ENCODE results near the gene KPTN.
A peak's percentile ranks its signal among the peaks of the same experiment; 100 is the strongest.

KPTN gene

GRCh38 chr19:47511128-47511517 is 27.1 kb upstream of the KPTN start:
- no peak for TF ChIP-seq CTCF (IDR thresholded peaks at IDR 0.05; ENCODE audit: unreplicated experiment in 3 of 3)
- Mint-ChIP-seq H3K27me3 (ENCODE audit: low read depth) (peaks cover 5% of the 10 kb centered on the region), H3K4me1 (peaks cover 71% of the 10 kb centered on the region), H3K4me3 (peak overlapping the region; percentile 97 to 99 (median 98)), H3K36me3 (ENCODE audit: low read depth) (no peaks in the 10 kb centered on the region), H3K27ac (peak overlapping the region; percentile 83 to 95 (median 89)), H3K9me3 (no peaks in the 10 kb centered on the region)

GRCh38 chr19:47510516-47511127 is 26.6 kb upstream of the KPTN start:
- H3K27ac Mint-ChIP-seq = peak overlapping the region; percentile 35 to 95 (median 44)
- peaks cover 4% of the 10 kb centered on the region for H3K27me3 Mint-ChIP-seq (ENCODE audit: low read depth)
- no peaks in the 10 kb centered on the region for H3K9me3 Mint-ChIP-seq
- H3K36me3 Mint-ChIP-seq (ENCODE audit: low read depth) = no peaks in the 10 kb centered on the region
- H3K4me3 Mint-ChIP-seq = peak overlapping the region in 2 of 3 experiments; percentile 61 to 97
- no peak for TF ChIP-seq CTCF (IDR thresholded peaks at IDR 0.05; ENCODE audit: unreplicated experiment in 3 of 3)
- H3K4me1 Mint-ChIP-seq = peaks cover 71% of the 10 kb centered on the region

- Mint-ChIP-seq H3K36me3 (ENCODE audit: low read depth) (no peaks in the 10 kb centered on the region), H3K27ac (peak overlapping the region; percentile 35 to 44 (median 41)), H3K4me1 (peaks cover 66% of the 10 kb centered on the region)
Measured at GRCh38 chr19:47509973-47510372, 26.0 kb upstream of the KPTN start.

GRCh38 chr19:47509170-47509847 is 25.3 kb upstream of the KPTN start:
- H3K4me3 Mint-ChIP-seq = peak overlapping the region in 1 of 3 experiments; percentile 29
- no peak for TF ChIP-seq CTCF (IDR thresholded peaks at IDR 0.05; ENCODE audit: unreplicated experiment in 3 of 3)
- no peaks in the 10 kb centered on the region for H3K36me3 Mint-ChIP-seq (ENCODE audit: low read depth)
- no peaks in the 10 kb centered on the region for H3K9me3 Mint-ChIP-seq
- no peaks in the 10 kb centered on the region for H3K27me3 Mint-ChIP-seq (ENCODE audit: low read depth)
- H3K27ac Mint-ChIP-seq = peak overlapping the region in 1 of 3 experiments; percentile 58
- peaks cover 59% of the 10 kb centered on the region for H3K4me1 Mint-ChIP-seq

More at GRCh38 chr19:47509973-47510372, 26.0 kb upstream of the KPTN start:
- Mint-ChIP-seq H3K9me3 (no peaks in the 10 kb centered on the region), H3K27me3 (ENCODE audit: low read depth) (no peaks in the 10 kb centered on the region), H3K4me3 (peak overlapping the region in 2 of 3 experiments; percentile 17 to 61)
- no peak for TF ChIP-seq CTCF (IDR thresholded peaks at IDR 0.05; ENCODE audit: unreplicated experiment in 3 of 3)

- H3K36me3 Mint-ChIP-seq (ENCODE audit: low read depth) = peaks cover under 1% of the 10 kb centered on the region
- no peak overlapping the region for H3K4me3 Mint-ChIP-seq
- H3K4me1 Mint-ChIP-seq = peaks cover 54% of the 10 kb centered on the region
- H3K27ac Mint-ChIP-seq = peak overlapping the region in 1 of 3 experiments; percentile 58
- no peaks in the 10 kb centered on the region for H3K27me3 Mint-ChIP-seq (ENCODE audit: low read depth)
- no peak for TF ChIP-seq CTCF (IDR thresholded peaks at IDR 0.05; ENCODE audit: unreplicated experiment in 3 of 3)
- no peaks in the 10 kb centered on the region for H3K9me3 Mint-ChIP-seq
Measured at GRCh38 chr19:47508721-47509120, 24.7 kb upstream of the KPTN start.

Data from nephron (organoid).